ENCODE measurements around the gene APBA1.

APBA1 gene

DNA sequence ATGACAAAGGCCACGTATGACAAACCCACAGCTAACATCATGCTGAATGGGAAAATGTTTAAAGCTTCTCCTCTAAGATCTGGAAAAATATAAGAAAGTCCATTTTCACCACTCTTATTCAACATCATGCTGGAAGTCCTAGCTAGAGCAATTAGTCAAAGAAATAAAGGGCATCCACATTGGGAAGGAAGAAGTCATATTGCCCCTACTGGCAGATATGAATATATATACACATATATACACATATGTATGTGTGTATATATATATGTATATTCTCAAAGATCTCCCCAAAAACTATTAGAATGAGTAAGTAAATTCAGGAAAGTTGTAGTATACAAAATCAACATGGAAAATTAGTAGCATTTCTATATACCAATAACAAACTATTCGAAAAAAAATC, 17.1 kb downstream of the APBA1 start:
- no peak for DNase-seq

DNA sequence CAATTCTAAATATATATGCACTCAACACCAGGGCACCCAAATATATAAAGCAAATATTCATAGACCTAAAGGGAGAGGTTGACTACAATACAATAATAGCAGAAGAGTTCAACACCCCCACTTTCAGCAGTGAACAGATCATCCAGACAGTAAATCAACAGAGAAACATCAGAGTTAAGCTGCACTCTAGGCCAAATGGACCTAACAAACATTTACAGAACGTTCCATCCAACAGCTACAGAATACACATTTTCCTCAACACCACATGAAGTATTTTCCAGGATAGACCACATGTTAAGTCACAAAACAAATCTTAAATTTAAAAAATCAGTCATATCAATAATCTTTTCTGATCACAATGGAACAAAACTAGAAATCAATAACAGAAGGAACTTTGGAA, 18.9 kb downstream of the APBA1 start:
- no peak for DNase-seq

DNA sequence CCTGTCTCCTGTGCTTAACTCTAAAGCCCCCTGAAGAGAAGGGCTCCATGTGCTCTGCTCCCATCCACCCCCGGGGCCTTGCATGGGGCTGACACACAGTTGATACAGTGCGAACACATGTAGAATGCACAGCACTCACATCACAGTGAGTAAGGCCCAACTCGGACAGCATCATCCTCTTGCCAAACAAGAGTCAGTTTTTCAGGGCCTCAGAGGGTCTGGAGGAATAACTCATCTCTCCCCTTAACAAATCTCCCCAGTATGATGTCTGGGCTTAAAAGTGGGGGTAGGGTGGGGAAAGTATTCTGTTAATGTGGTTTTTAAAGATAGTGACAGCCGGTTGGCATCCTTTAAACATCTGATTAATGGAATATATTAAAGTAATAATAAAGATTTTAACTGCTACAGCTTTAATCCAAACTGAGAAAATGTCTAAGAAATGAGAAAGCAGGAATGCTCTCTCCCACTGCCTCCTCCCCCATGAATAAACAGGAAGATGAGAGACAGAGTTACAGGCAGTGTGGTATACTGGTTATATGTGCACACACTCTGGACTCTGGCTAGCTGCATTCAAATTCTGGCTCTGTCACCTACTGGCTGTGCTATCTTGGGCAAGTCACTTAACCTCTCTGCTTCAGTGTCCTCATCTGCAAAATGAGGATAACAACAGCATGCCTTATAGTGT, 22.5 kb downstream of the APBA1 start:
- DNase-seq: no peak

DNA sequence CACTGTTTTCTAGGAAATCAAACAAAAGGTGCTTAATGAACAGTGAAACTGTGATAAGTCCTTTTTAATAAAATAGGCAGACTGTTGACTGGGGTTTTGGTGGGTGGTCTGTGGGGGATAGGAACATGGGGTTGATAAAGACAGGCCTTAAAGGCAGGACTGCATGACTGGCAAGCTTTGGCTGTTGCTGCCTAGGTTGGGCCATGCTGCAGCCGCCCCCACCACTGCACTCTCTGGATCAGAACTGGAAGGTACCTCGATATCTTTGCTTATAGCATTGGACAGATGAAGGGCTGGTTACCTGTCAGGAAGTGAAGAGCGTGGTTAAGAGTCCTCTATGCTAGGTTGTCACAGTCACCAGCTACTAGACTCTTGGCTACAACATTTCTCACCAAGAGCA, 24.4 kb downstream of the APBA1 start:
- no peak for DNase-seq

DNA sequence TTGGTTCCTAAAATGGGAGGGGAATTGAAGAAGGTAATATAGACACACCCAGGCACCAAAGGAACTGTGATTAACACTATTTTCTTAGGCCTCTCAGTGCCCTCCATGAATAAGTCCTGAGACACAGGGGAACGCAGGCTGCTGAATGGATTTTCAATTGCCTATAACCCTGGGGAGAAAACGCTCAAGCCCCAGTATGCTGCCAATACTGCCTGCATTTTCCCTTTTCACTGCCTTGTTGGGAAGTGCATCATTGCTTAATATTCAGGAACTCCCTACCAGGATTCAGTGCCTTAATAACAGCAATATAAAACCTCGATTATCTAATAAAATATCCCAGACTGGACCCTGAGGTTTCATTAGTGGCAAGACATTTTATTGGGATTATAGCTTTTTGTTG, 25.4 kb downstream of the APBA1 start:
- no peak for DNase-seq

DNA sequence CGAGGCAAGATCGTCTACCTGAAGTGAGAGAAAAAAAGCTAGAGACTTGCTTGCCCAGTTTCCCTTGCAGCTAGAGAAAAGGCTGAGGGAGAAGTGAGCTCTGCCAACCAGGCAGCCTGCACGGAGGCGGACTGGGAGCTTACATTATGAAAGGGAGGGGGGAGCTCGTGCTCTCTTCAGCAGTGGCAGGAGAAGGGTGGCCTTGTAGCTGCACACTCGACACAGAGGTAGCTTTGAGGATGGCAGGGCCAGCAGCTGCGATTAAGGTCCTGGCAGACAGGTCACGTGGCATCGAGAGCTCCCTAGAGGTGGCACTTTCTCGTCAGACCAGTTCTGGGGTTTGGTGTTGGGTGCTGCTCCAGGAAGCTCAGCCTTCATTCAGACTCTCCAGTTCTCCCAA, 26.7 kb downstream of the APBA1 start:
- DNase-seq: no peak

DNA sequence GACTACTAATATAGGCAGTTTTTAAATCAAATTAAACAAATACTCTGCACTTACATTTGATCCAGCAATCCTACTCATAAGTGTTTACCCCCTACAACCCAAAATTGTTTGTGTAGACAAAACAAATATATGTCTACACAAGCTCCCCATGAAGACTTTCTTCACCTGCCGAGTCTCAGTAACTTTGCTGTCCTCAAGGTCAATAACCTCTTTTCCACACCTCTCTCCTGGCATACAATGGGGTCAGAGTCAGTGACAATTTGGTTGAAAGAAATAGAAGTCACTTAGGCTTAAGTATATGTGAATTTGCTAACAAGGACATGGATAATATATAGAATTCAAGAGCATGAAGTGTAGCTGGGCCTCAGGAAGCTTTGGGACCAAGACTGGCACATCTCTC, 29.1 kb downstream of the APBA1 start:
- DNase-seq: no peak

DNA sequence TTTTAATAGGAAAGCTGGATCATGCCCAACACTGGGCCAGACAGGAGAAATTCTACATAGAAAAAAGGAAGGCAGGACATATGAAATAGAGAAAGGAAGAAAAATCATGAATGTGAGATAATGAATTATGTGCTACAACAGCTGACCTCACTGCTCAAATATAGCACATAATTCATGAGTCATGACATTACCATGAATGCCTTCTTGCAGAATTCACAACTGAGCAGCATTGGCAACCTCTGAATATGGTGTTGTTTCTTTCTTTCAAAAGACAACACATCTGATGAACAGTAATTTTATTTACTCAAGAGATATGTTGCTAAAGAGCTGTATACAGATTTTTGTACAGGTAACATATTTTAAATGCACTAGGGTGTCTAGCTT, 34.4 kb downstream of the APBA1 start:
- DNase-seq: no peak

DNA sequence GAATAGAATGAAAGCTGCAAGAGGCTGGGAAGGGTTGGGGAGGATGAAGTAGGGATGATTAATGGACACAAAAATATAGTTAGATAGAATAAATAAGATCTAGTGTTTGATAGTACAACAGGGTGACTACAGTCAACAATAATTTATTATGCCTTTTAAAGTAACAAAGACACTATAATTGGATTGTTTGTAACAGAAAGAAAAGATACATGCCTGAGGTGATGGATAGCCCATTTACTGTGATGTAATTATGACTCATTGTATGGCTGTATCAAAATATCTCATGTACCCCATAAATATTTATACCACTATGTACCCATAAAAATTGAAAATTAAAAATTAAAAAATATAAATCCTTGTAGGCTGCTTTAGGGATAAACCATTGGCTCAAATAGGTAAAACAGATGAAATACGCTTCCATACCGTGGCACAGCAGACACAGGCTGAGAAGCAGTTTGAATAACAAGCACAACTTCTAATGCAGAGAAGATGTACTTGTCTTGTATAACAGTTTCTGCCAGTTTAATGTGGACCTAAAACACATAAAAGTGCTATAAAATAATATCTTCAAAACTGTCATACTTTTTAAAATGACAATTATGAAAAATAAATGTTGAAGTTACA, 34.9 kb downstream of the APBA1 start:
- no peak for DNase-seq

DNA sequence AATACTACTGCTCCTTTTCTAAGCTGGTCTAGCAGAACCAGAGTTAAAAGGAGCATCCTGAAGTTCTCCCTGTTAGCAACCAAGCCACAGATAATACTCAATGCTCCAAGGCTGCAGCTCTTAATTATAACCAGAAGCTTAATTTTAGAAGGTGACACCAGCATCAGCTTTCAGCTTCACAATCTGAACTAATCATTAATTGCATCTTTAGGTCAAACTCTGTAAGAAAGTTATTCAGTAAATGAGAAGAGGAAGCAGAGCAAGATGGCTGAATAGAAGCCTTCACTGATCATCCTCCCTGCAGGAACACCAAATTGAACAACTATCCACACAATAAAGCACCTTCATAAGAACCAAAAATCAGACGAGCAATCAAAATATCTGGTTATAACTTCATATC, 38.5 kb downstream of the APBA1 start:
- DNase-seq: no peak

DNA sequence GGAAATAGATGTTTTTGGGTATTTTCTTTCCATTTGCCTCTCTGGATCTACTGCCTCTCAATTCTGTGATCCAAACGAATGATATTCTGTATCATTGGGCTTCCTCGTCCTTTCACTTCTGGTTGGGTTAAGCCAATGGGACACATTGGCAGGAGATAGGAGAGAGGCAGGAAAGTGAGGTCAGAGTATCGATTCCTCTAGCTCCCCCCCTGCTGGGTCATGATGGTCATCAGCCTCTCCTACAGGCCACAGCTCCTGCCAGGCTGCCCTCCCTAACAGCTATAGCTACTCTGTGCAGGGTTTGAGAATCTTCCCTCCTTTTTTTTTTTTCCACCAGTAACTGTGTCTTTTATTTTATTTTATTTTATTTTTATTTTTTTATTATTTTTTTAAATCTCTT, 39.4 kb downstream of the APBA1 start:
- no peak for DNase-seq

DNA sequence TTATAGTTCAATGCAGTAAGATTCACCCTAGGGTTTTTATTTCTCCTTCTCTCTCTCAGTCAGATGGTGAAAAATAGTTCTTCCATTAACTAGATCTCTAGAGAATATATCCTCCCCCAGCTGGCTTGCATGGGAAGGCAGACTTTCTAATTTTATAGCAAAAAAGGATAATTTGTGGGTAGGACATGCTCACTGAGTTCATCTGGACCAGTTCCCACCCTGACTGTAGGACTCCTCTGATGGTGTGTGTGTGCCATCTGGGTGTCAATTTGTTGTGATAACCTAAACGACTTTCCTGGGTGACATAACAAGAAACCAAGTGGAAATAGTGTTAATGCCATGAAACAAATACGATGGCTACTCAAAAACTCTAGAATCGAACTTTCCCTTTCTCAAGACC, 44.9 kb downstream of the APBA1 start:
- DNase-seq: no peak

DNA sequence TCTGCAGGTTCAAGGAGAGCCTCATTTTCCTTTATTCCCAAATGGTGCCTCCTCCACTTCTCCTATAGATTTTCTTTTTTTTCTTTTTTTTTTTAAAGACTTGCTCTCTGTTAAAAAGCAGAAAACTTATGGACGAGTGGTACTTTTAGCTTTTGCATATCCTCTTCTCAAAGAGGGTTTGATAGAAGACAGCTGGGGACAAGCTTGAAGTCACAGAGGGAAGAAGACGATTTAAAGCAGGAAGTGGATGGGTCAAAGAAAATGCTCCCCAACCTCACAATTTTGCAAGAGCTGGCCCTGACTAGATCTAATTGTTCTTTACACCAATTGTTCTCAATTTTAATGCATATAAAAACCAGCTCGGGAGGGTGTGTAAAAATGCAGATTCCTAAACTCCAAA, 48.9 kb downstream of the APBA1 start:
- DNase-seq: no peak

DNA sequence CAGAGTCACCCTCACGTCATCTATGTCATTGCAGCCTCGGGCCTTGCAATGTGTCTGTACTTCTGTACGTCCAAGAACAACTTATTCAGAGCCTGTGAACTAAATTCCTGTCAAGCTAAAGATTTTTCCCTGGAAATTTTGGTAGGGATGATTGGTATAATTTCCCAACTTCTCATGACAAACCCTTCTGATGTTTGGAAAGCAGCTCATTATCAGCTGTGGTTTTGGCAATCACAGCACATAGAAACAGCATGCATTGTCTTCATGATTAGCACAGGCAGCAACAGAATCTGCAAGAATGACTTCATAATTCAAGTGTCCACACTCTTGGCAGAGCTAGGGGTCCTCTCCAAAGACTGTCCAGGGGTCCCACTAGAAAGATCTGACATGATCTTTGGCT, 49.5 kb downstream of the APBA1 start:
- DNase-seq: no peak

DNA sequence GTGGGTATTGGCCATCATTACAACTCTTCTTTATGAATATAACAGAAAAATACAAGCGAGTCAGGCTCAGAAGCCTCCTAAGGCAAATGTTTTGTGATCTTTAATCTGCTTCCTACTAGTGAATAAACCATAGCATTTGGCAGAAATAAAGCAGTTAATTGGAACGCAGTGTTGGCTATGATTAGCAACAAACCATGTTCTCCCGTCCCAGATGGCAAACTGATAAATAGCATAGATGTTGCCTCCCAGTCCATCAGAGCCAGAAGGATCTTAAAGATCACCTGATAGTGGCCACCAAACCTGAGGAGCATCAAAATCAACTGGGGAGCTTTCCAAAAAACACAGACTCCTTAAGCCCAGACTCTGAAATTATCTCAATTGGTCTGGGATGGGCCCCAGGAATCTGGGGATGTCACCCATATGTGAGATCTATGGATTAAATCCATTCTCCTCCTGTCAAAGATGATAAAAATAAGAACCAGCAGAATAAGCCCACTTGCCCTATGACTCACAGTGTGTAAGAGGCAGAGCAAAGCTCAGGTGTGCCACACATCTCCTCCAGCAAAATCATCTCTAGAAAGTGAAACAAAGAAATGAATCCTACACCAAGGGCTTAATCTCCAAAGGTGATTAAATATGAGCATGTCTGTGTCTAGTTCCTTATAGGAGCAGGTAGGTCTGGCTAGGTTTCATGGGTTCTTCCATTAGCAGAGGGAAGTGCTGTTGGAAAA, 50.3 kb downstream of the APBA1 start:
- no peak for DNase-seq

DNA sequence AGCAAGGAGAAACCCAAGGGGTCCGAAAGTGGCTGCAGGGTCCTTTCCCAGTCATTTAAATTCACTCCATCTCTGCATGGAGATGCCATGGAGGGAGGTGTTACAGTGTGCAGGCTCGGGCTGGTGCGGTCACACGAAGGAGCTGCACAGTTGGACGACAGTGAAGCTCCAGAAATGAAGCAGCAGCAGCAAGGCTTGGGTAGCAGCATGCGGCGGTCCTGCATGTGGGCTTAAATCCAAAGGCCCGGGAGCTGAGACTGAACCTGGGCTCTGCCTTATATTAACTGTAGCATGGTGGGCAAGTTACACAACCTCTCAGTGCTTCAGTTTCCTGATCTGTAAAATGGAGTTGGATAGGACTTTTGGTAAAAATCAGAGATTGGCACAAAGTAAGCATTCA, 51.4 kb downstream of the APBA1 start:
- DNase-seq: no peak

DNA sequence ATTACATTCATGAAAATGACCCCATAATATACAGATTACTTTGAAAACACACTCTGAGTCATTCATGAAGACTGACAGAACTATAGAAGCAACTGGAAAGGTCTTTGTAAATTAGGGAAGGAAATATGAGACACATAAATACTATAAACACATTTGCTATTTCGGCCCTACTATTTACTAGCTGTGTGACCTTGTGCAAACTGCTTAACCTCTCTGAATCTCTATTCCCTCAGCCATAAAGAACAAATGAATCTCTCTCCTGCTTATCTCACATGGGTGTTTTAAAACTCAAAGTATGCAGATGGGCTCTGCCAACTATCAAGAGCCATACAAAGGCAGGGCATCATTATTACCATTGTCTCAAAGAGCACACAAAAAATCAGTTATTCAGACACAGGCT, 52.9 kb downstream of the APBA1 start:
- no peak for DNase-seq

DNA sequence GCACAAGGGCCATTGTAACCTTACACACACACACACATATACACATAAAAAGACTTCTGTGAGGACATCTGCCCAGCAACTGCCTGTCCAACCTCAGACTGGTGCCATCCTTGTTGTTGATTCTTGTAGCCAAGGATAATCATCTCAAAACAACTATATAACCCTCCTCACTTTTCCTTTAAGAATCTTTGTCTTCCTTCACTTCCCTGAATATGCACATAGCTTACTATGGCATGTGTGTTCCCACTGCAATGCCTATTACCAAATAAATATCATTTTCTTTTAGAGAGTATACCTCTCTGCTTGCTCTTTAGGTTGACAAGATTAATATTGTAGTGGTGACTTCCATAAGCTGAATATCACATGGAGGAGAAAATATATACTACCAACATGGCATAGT, 55.2 kb downstream of the APBA1 start:
- no peak for DNase-seq

DNA sequence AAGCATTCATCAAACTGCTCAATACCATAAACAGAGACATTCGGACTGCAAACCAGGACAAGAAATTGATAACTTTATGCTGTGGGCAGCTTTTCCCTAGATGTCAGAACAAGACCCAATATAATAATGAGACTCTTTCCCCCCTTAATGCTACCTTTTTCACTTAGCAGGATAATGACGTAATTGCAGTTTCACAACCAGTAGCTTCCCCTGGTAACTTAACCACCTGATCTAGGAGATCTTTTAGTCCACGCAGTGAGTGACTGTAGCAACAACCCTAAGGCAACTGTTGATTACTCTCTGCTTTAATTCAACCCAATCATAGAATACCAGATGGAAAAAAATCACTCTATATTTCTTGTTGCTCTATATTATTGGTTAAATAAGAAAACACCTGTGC, 56.3 kb downstream of the APBA1 start:
- no peak for DNase-seq

DNA sequence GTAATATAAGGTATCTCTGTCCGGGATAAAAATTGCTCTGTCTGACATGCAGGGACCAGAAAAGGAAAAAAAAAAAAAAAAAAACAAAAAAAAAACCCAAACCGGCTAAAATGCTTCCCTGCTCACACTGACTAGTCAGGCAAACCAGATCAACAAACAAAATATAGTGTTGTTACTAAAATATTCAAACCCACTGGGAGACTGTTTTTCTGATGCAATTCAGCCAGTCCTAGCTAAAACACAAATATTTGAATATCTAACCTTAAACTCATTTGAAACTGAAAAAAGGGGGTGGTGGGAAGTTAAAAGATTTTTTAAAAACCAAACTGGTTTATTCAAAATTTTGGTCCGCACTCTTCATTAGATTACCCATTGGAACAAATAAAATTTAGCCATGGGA, 61.0 kb downstream of the APBA1 start:
- no peak for DNase-seq

DNA sequence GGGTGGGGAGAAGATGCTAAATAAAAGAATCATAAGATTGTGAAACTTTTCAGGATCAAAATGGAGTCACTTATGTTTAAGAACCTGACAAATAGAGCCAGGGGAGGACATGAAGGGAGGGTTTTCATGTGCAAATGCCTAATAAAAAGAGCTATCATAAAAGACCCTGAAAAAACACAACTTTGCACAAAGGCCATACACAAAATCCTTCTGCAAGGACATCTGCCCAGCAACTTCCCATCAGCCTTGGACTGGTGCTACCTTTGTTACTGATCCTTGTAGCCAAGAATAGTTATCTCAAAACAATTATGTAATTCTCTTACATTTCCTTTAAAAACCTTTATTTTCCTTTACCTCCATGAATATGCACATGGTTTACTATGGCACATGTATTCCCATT, 63.0 kb downstream of the APBA1 start:
- DNase-seq: no peak

DNA sequence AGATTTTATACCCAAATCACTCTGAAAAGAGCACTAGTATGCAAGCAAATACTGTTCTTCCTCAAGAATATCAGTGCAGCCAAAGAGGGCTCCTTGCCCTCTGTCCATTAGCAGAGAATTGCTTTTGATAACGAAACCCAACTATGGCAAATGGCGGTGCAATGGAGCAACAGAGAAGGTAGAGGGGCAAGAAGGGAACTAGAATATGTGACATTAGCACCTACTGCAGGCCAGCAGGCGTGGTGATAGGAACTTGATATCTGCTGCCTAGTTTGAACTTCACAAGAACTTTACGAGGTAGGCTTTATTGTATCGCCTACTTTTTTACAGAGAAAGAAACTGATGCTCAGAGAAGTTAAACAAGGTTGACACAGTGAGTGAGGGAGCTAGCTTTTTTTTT, 66.1 kb downstream of the APBA1 start:
- no peak for DNase-seq

DNA sequence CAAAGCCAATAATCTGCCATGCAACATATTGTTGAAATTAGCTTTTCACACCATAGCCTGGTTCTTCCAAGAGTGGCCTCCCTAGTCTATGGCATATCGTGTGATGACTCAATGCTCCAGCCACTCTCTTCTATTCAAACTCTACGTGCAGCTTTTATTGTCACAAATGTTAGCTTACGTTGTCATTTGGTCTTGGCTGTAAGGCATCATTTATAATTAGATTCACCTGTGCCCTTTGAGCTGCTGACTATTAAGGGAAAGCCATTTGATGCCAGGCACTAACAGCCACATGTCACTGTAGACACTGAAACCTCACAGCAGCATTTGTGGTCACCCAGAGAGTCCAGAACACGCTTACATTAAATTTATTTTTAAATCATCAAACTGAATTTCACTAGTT, 66.8 kb downstream of the APBA1 start:
- DNase-seq: no peak

DNA sequence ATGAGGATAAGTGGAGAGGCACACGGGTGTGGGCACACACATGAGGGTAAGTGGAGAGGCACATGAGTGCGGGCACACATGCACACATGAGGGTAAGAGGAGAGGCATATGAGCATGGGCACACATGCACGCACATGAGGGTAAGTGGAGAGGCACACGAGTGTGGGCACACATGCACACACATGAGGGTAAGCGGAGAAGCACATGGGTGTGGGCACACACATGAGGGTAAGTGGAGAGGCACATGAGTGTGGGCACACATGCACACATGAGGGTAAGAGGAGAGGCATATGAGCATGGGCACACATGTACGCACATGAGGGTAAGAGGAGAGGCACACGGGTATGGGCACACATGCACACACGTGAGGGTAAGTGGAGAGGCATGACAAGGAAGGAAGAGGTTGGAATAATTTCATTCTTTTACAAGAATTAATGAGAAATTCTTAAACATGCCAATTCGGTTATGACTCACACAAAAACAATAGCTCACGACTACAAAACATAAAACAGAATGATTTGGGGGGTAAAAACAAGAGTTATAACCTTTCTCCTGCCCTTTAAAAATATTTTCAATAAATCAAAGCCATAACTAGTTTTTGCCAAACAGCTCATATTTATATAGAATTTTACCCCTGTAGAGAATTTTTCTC, 67.5 kb downstream of the APBA1 start:
- no peak for DNase-seq
